Non-pigmented ciliary epithelial cell (primary cell): ENCODE data around the gene TM7SF2.
"Not testable (repeated sequence)": the region's sequence is repeated elsewhere in the genome, so short reads cannot be mapped to it uniquely, and the experiment has no call there.

Source experiments
- DNase-seq: peaks from one replicate; pipeline ENCODE4 v3.0.0-alpha.2; 2010; ENCODE audit warnings: low read depth

TM7SF2 gene

GRCh38 chr11:65130631-65131416, 19.2 kb downstream of the TM7SF2 start:
- DNase-seq = no peak

GRCh38 chr11:65131417-65131776, 19.7 kb downstream of the TM7SF2 start:
- DNase-seq = no peak

GRCh38 chr11:65131895-65132237, 20.2 kb downstream of the TM7SF2 start:
- no peak for DNase-seq

- DNase-seq = no peak
These were observed 20.7 kb downstream of the TM7SF2 start for GRCh38 chr11:65132238-65132987.

GRCh38 chr11:65132988-65133700, 21.5 kb downstream of the TM7SF2 start:
- DNase-seq = no peak

- DNase-seq = no peak
These were observed 22.1 kb downstream of the TM7SF2 start for GRCh38 chr11:65133724-65134123.

GRCh38 chr11:65134240-65134951, 22.7 kb downstream of the TM7SF2 start, which contains the start of gene SYVN1:
Gene SYVN1, minus strand, starts transcription at chr11:65134519. Its CDS starts 918 bp downstream, at chr11:65133601.
- DNase-seq = no peak

GRCh38 chr11:65134952-65135632, 23.4 kb downstream of the TM7SF2 start:
- peak; percentile 92 for DNase-seq

GRCh38 chr11:65135633-65136145, 24.0 kb downstream of the TM7SF2 start:
- DNase-seq = no peak

GRCh38 chr11:65136515-65137096, 24.9 kb downstream of the TM7SF2 start:
- no peak for DNase-seq

GRCh38 chr11:65141896-65142494, 30.3 kb downstream of the TM7SF2 start:
- no peak for DNase-seq

- DNase-seq = no peak
These were observed 35.8 kb downstream of the TM7SF2 start for GRCh38 chr11:65147352-65148075.

- DNase-seq = no peak
These were observed 37.0 kb downstream of the TM7SF2 start for GRCh38 chr11:65148657-65149056.

GRCh38 chr11:65150131-65150508, 38.4 kb downstream of the TM7SF2 start:
- DNase-seq = not testable (repeated sequence)

GRCh38 chr11:65150509-65151299, 39.0 kb downstream of the TM7SF2 start:
- peak; percentile 26 for DNase-seq

GRCh38 chr11:65151331-65151899, 39.7 kb downstream of the TM7SF2 start:
- DNase-seq = no peak

- DNase-seq = no peak
These were observed 40.5 kb downstream of the TM7SF2 start for GRCh38 chr11:65152122-65152521.

- no peak for DNase-seq
These were observed 44.6 kb downstream of the TM7SF2 start for GRCh38 chr11:65156256-65156655.

GRCh38 chr11:65156926-65157325, 45.3 kb downstream of the TM7SF2 start:
- DNase-seq = no peak
